ENCODE measurements around the gene MADCAM1. TPM values are rescaled to one million over a fixed set of nuclear protein-coding genes. Genes with fewer than 3 reads are reported as not detected.

Gene MADCAM1
- total RNA-seq, 4 donors from 2014 or later = 0.56 to 3.1 TPM; not detected in 2

- no peaks in the 10 kb centered on the region for H3K27me3 ChIP-seq
- H3K36me3 ChIP-seq = no peaks in the 10 kb centered on the region
- TF ChIP-seq POLR2A (IDR thresholded peaks at IDR 0.05) (no peak), CTCF (IDR thresholded peaks at IDR 0.05) (no peak)
- no peak for DNase-seq
- peaks cover 4 to 7% of the 10 kb centered on the region in 2 donors for H3K4me1 ChIP-seq
- WGBS, 2 donors = 93 to 96% methylated on average over 79 to 88 of the region's 89 CpGs
- H3K9me3 ChIP-seq = no peaks in the 10 kb centered on the region
- intact Hi-C loops (cut with DNase I) = no loop called here
- H3K4me3 ChIP-seq (replicated peaks in 1 of 3) = no peak overlapping the region
- H3K27ac ChIP-seq = no peak overlapping the region
These were observed 37.9 kb upstream of the MADCAM1 start for GRCh38 chr19:458091-459042.

GRCh38 chr19:459724-460511 lies 36.4 kb upstream of the MADCAM1 start:
- H3K27ac ChIP-seq = peak overlapping the region; percentile 58 to 70 (median 69)
- H3K4me3 ChIP-seq (replicated peaks in 1 of 3) = peak overlapping the region; percentile 7 to 88 (median 75)
- H3K9me3 ChIP-seq = no peaks in the 10 kb centered on the region
- WGBS, 2 donors = 7 to 14% methylated on average over 20 to 21 of the region's 66 CpGs
- peaks cover 4 to 7% of the 10 kb centered on the region in 2 donors for H3K4me1 ChIP-seq
- intact Hi-C loops (cut with DNase I) = no loop called here
- no peaks in the 10 kb centered on the region for H3K27me3 ChIP-seq
- DNase-seq = peak; percentile 64
- no peaks in the 10 kb centered on the region for H3K36me3 ChIP-seq
- TF ChIP-seq CTCF (IDR thresholded peaks at IDR 0.05) = no peak
- peak; percentile 23 to 61 for TF ChIP-seq POLR2A (IDR thresholded peaks at IDR 0.05)

GRCh38 chr19:460877-461720 lies 35.2 kb upstream of the MADCAM1 start, which contains the start of gene SHC2:
TSS of gene SHC2 (minus strand) at chr19:461033. CDS start at chr19:460996, 37 bp downstream.
- no peaks in the 10 kb centered on the region for H3K36me3 ChIP-seq
- peak within 1 kb of the TSS; percentile 7 to 88 (median 75) for H3K4me3 ChIP-seq (replicated peaks in 1 of 3)
- intact Hi-C loops (cut with DNase I) = no loop called here
- H3K27ac ChIP-seq = peak within 1 kb of the TSS; percentile 58 to 70 (median 69)
- no peaks in the 10 kb centered on the region for H3K27me3 ChIP-seq
- 1 to 2% methylated on average over 11 to 16 of the region's 85 CpGs for WGBS, 2 donors
- H3K4me1 ChIP-seq = peaks cover 4 to 7% of the 10 kb centered on the region in 2 donors
- no peak for TF ChIP-seq CTCF (IDR thresholded peaks at IDR 0.05)
- peak; percentile 17 to 48 for TF ChIP-seq POLR2A (IDR thresholded peaks at IDR 0.05)
- DNase-seq = peak; percentile 45 to 49
- H3K9me3 ChIP-seq = no peaks in the 10 kb centered on the region

- 39 to 60% methylated on average over 1 to 5 of the region's 60 CpGs for WGBS, 2 donors
- H3K27ac ChIP-seq = peak overlapping the region in 1 of 3 donors; percentile 19
- H3K27me3 ChIP-seq = no peaks in the 10 kb centered on the region
- peak; percentile 44 to 63 for DNase-seq
- no peaks in the 10 kb centered on the region for H3K9me3 ChIP-seq
- TF ChIP-seq CTCF (IDR thresholded peaks at IDR 0.05) (no peak), POLR2A (IDR thresholded peaks at IDR 0.05) (peak in 1 of 2 donors; percentile 32)
- peak overlapping the region in 2 of 3 donors; percentile 15 to 51 for H3K4me3 ChIP-seq (replicated peaks in 1 of 3)
- intact Hi-C loops (cut with DNase I) = no loop called here
- no peaks in the 10 kb centered on the region for H3K36me3 ChIP-seq
- H3K4me1 ChIP-seq = peaks cover 4 to 7% of the 10 kb centered on the region in 2 donors
These were observed 34.4 kb upstream of the MADCAM1 start for GRCh38 chr19:461721-462551.

Measured in thyroid gland (tissue), 4 donors.